Skeletal muscle cell (primary cell): ENCODE data around the gene NTF4.
"Not testable (repeated sequence)": the region's sequence is repeated elsewhere in the genome, so short reads cannot be mapped to it uniquely, and the experiment has no call there.

ENCODE experiments used
- DNase-seq: peaks from one replicate; pipeline ENCODE4 v3.0.0-alpha.2; 2010; ENCODE audit warnings: low read depth
- H3K4me3 ChIP-seq: 2 replicates; pipeline ENCODE4 v1.5.1; 2011; ENCODE audit warnings: low read depth, mild to moderate bottlenecking, control low read depth, low read length, moderate library complexity

The NTF4 gene

GRCh38 chr19:49092686-49093085 is 28.1 kb upstream of the NTF4 start:
- DNase-seq = no peak
- no peak overlapping the region for H3K4me3 ChIP-seq

- no peak for DNase-seq
Observed at GRCh38 chr19:49091391-49092038, 26.9 kb upstream of the NTF4 start.

GRCh38 chr19:49086296-49086695 is 21.7 kb upstream of the NTF4 start:
- no peak for DNase-seq
- H3K4me3 ChIP-seq = peak overlapping the region; percentile 96

More at GRCh38 chr19:49091391-49092038, 26.9 kb upstream of the NTF4 start:
- no peak overlapping the region for H3K4me3 ChIP-seq

GRCh38 chr19:49085868-49086232 is 21.2 kb upstream of the NTF4 start:
- H3K4me3 ChIP-seq = peak overlapping the region; percentile 96
- no peak for DNase-seq

GRCh38 chr19:49085020-49085867 is 20.6 kb upstream of the NTF4 start, which contains the start of gene SNRNP70:
Gene SNRNP70 (plus strand): TSS chr19:49085451. CDS start chr19:49086415, 964 bp downstream.
- DNase-seq = peak; percentile 99
- peak within 1 kb of the TSS; percentile 96 for H3K4me3 ChIP-seq

- peak overlapping the region; percentile 96 for H3K4me3 ChIP-seq
- DNase-seq = no peak
Observed at GRCh38 chr19:49084206-49085019, 19.8 kb upstream of the NTF4 start.

GRCh38 chr19:49081273-49081672 is 16.7 kb upstream of the NTF4 start:
- no peak overlapping the region for H3K4me3 ChIP-seq
- no peak for DNase-seq

GRCh38 chr19:49080392-49080791 is 15.8 kb upstream of the NTF4 start:
- no peak for DNase-seq
- H3K4me3 ChIP-seq = no peak overlapping the region

- DNase-seq, H3K4me3 ChIP-seq: not testable (repeated sequence)
Observed at GRCh38 chr19:49074869-49075268, 10.3 kb upstream of the NTF4 start.

GRCh38 chr19:49073514-49074378 is 9.1 kb upstream of the NTF4 start:
- H3K4me3 ChIP-seq = no peak overlapping the region
- no peak for DNase-seq

GRCh38 chr19:49071860-49072547 is 7.4 kb upstream of the NTF4 start:
- no peak for DNase-seq
- H3K4me3 ChIP-seq = peak overlapping the region; percentile 15

GRCh38 chr19:49070416-49070815 is 5.8 kb upstream of the NTF4 start:
- DNase-seq = no peak
- H3K4me3 ChIP-seq = no peak overlapping the region

GRCh38 chr19:49069026-49069425 is 4.4 kb upstream of the NTF4 start:
- H3K4me3 ChIP-seq = no peak overlapping the region
- DNase-seq = no peak

- H3K4me3 ChIP-seq = no peak overlapping the region
- no peak for DNase-seq
Observed at GRCh38 chr19:49067554-49067953, 2.9 kb upstream of the NTF4 start.

GRCh38 chr19:49065905-49066512 is 1.4 kb upstream of the NTF4 start:
- H3K4me3 ChIP-seq = no peak overlapping the region
- no peak for DNase-seq

- H3K4me3 ChIP-seq = peak overlapping the region; percentile 32
- DNase-seq = no peak
Observed at GRCh38 chr19:49064029-49064629, 489 bp downstream of the NTF4 start.

- no peak overlapping the region for H3K4me3 ChIP-seq
- DNase-seq = no peak
Observed at GRCh38 chr19:49061445-49061844, 3.2 kb downstream of the NTF4 start.

- no peak overlapping the region for H3K4me3 ChIP-seq
- no peak for DNase-seq
Observed at GRCh38 chr19:49061000-49061399, 3.6 kb downstream of the NTF4 start.
